Measurements from ENCODE around the gene PTPRK. TPM values are rescaled to one million over a fixed set of nuclear protein-coding genes. Genes with fewer than 3 reads are reported as not detected.
A peak's percentile ranks its signal among the peaks of the same experiment; 100 is the strongest.

The PTPRK gene
- total RNA-seq, 1 donor from 2014 or later, result 67.1 TPM

DNA sequence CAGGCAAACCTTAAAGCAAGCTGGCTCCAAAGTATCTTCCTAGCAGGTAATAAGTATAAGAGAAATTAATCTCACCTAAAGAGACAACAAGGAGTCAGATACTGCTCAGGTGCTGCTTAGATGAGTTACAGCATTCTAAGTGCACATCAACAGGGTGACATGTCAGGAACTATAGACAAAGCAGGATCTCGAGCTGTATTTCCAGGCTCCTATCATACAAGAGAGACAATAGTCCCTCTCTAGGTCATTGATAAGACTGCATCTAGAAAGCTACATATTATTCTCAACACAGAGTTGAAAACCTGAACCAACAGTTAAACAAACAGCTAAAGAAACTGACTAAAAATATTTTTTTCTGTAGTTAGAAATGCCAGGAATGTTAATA lies 3.9 kb downstream of the PTPRK start:
- no peak for DNase-seq (ENCODE audit: low read depth, low spot score)

DNA sequence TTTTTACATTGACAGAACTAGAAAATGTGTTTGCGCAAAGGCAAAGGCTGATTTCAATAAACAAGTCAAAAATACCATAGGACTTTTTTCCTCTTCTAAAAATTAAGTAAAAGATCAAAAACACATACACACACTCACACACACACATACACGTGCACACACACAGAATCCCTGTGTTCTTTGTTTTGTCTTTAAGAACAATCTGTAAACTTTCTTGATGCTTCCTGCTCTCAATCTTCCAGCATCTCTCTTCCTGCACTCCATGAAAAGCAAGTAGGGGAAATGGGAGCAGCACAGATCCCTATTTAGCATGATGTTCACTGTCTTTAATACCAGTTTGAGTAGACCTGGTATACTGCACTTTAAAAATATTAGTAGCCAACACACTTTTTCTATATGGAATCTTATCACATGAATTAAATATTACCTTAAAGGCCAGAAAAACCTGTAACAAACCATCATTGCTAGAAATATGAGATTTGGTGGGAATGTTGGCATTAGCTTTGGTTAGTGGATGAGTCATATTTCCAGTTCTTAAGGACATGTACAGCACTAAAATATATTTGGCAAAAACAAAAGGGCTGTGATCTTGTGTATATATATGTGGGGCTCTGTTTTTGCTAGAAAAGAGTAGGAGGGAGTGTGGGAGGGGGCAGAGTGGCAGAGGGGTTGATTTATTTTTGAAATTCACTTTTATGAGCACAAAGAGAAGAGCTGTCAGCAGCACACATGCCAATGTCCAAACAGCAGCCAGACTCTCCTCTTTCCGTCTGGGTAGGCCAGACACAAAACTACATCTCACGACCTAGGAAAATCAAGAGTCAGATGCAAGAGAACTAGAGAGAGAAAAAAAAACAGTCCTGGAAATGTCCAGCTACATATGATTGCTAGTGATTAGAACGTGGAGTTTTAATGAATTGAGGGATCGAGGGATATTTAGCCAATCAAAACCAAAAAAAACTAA lies 4.6 kb downstream of the PTPRK start:
- DNase-seq (ENCODE audit: low read depth, low spot score), result no peak

DNA sequence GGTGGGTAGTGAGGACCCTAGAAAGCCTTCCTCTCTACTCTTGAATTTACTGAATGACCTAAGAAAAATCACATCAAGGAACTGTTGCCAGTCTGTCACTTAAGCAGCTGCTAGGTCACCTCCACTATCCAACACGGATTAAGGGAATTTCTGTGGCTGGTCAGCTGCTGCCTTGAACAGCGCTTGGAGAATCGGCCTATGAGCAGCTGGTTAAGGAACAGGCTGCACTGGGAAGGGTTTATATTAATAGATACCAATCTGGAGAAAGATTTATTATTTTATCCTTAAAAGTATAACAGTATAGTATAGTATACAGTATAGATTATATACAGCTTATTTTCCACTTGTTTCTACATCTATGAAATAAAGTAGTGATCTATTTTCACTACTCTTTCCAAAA lies 6.5 kb downstream of the PTPRK start:
- DNase-seq (ENCODE audit: low read depth, low spot score), result no peak

DNA sequence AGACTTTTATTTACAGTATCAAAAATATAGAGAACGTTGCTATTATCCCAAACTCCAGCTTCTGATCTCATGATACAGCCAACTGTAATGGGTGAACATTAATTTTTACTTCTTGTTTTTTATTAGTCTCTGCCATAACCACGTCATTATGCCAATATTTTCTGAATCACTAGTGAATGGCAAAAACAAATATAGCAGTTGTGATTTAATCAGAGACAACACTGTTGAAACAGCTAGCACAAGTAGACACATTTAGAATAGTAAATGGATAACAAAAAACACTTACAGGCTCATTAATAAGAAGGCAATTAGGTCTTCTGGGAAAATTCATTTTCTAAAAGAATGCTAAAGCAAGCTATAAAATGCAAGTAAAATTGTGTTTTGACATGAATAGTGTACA lies 8.1 kb downstream of the PTPRK start:
- no peak for DNase-seq (ENCODE audit: low read depth, low spot score)

DNA sequence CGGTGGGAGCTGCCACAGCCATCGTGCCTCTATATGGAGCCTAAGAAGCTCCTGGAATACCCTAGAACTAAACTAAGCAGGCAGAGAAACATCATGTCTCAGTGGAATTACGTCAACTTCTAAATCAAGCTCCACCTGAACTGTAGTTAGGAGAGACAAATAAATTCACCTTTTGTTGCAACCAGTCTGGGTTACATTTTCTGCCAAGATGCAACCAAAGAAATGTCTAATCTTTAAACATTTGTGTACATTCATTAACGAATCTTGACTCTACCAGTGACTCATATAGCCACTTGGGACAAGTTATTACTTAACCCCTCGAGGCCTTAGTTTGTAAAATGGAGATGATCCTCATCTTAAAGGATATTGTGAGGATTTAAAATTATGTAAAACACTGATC lies 8.9 kb downstream of the PTPRK start:
- no peak for DNase-seq (ENCODE audit: low read depth, low spot score)

DNA sequence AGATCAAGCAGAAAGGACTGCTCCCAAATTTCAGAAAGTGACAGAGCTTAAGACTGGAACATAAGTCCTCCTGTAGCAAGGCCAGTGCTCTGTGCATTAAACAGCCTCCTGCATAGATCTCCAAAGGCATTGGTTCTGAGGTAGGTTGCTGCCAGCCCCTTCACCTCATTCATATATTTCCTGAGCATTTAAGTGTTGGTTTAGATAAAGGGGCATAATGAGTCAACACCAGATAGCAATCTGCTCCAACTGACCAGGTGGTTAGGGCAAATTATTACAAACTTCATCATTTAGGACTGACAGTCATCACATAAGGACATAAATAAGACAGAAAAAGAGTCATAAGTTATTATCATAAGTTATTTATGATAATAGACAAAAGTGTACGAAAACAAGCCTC lies 10.7 kb downstream of the PTPRK start:
- DNase-seq (ENCODE audit: low read depth, low spot score), result no peak

DNA sequence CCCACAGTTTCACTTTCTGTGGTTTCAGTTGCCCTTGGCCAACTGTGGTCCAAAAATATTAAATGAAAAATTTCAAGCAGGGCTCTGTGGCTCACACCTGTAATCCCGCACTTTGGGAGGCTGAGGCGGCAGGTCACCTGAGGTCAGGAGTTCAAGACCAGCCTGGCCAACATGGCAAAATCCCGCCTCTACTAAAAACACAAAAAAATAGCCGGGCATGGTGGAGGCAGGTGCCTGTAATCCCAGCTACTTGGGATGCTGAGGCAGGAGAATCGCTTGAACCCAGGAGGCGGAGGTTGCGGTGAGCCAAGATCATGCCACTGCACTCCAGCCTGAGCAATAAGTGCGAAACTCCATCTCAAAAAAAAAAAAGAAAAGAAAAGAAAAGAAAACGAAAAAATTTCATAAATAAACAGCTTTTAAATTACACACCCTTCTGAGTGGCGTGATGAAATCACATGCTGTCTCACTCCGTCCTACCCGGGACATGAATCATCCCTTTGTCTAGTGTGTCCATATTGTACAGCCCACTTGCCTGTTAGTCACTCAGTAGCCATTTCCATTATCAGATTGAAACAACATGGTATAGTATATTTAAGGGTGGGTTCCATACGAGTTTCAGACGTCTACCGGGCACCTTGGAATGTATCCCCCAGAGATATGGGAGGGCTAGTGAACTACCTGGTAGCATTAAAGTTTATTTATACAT lies 11.7 kb downstream of the PTPRK start:
- peak; percentile 82 for DNase-seq (ENCODE audit: low read depth, low spot score)

DNA sequence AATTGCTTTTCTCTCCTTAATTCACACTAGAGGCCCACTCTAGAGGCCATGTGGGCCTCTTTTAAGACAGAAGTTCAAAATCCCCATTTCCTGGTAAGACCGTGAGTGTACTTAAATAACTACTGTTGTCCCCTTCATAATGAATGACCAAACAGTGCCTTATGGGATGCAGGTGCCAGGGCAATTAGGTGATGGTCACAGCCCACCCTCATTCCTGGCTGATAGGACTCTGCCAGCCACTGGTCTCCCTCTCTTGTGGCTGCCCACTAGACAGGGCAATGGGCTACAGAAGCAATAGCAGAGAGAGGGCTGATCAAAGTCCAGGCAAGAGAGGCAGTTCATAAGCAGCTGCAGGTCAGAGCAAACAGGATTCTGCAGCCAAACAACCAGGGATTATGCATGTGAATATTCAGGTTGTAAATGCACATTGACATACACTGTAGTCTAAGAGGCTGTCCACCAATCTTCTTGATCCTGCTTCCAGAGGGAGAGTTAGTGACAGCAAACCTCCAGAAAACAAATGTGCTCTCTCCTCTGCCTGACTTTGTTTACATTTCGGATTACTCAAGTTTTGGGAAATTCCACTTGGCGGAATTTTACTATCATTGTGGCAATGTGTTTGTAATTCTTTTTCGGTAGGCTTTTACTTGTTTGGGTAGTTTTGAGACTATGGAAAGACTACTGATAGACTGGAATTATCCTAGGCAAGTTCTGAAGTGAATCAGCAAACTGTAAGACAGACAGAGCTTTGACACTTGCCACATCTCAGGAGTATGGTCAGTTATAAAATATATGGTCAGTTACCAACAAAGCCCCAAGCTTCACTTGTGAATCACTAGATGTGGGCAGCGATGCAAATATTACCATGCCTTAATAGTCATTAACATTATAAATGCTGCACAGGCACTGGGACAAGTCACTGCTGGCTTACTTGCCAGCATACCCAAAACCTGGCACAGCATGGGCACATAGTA lies 12.8 kb downstream of the PTPRK start:
- no peak for DNase-seq (ENCODE audit: low read depth, low spot score)

DNA sequence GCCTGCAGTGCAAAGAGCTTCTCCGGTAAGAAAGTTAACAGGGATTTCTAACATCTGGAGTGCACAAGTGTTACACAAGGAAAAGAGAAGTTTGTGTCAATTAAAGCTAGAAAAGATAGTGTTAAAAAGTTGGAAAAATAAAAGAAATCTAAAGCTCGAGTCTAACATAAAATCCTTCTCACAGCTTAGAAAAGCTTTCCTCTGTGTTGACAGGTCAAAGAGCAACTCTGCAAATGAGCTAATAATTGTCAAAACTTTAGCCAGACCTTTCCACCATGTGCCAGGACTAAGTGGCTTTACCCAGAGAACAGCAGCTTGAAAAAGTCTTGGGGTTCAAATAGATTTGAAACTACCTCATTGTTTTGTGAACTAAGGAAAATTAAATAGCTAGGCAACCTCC lies 14.8 kb downstream of the PTPRK start:
- DNase-seq (ENCODE audit: low read depth, low spot score), result no peak

DNA sequence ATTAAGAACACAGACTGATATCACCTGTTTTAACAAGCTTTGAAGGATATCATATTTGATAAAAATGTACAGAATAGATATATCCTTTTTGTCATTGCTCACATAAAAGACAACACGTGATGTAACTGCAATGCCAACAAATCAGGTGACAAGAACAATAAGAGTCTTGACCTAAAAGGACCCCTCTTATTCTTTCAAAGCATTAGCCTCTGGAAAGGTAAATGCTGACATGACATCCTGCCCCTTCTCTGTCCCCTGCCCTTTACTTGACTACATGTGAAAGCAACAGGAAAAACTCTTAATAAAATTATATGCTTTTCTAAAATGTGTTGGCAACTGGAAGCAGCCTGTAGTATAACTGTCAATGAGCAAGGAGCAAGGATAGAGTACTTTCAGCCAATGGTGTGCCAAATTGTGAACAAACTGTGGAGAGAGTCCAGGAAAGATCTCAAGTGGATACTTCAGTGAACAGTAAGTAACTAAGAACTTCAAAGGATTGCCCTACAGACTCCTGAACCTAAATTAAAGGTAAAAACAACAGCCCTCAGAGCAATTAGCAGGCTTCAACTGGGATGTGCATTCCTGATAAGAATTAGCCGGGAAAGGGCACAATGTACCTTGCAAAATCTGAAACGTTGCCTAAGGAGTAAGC lies 16.3 kb downstream of the PTPRK start:
- no peak for DNase-seq (ENCODE audit: low read depth, low spot score)

DNA sequence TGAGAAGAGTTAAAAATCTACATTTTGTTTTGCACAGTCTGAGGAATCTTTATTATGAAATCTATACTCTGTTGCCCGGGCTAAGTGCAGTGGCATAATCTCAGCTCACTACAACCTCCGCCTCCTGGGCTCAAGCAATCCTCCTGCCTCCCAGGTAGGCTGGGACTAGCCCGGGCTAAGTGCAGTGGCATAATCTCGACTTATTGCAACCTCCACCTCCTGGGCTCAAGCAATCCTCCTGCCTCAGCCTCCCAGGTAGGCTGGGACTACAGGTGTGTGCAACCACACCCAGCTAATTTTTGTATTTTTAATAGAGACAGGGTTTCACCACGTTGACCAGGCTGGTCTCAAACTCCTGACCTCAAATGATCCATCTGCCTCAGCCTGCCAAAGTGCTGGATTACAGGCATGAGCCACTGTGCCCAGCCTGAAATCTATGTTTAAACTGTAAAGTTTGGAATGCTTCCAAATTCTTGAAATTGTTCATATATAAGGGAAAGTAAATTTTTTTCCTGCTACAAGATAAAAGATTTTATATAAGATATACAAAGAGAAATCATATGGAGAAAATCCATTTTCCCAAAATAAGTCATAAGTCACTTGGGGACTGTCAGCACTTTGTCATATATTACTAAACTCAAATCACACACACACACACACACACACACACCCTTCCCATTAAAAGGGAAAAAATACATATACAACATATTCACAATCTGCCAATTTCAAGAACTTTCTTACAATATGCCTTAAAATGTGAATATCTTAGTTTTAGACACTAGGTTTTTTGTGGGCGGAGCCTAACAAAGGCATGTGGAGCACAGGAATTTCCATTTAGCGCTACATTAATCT lies 19.4 kb downstream of the PTPRK start:
- no peak for DNase-seq (ENCODE audit: low read depth, low spot score)

DNA sequence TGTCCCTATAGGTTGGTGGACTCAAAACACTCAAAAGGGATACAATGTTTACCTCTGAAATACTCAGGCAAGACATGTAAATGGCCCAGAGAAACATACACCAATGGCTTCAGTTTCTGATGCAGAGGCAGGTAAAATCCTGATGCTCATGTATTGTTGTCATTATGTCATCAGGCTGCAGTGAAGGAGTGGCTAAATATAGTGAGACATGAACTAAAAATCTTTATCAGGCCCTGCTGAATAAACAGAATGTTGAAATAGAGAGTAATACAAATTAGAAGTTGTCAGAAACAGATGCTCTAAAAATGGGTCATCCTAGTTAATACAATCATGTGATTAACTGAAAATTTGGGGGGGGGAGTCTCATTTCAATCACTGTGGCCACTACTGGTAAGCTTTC lies 20.4 kb downstream of the PTPRK start:
- no peak for DNase-seq (ENCODE audit: low read depth, low spot score)

DNA sequence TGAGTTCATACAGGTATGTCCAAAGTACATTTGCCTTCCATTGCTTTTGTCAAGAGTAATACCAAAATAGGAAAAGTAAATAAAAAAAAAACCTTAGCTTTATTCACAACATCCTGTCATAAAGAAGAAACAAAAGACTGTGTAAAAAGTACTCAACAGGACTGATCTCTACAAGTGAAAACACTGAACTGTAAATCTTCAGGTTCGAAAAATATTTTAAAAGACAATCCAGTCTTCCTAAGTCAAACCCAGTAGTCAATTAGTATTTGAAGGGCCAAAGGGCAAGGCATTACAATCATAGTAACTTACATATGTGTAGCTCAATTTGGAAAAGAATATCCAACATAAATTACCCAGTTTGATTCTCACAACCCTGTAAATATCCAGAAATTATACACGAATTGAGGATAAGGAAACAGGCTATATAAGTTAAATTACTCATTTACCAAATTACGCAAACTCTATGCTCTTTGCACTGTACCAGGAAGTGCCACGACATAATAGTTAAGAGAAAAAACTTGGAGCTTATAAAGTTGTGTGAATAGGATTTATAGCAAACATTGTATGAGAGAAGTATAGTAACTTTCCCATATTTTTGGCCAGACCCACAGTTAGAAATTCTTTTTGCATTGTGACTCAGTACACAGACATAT lies 21.2 kb downstream of the PTPRK start:
- DNase-seq (ENCODE audit: low read depth, low spot score), result no peak

DNA sequence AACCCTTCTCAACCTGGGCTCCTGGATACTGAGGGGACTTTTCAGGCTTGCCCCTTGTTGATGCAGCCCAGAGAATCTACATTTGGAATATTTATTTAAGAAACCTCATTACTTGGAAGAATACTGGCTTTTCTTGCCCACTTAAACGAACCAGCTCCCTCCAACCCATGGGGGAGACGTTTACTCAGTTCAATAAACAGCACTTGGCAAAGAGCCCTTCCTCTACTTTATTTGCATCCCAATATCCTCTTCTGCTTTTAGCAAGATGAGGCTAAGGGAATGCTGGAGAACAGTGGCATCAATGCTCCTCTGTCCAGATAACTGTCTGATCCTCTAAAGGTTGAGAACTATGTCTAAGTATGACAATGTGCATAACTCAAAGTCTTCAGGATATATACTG lies 22.2 kb downstream of the PTPRK start:
- no peak for DNase-seq (ENCODE audit: low read depth, low spot score)

DNA sequence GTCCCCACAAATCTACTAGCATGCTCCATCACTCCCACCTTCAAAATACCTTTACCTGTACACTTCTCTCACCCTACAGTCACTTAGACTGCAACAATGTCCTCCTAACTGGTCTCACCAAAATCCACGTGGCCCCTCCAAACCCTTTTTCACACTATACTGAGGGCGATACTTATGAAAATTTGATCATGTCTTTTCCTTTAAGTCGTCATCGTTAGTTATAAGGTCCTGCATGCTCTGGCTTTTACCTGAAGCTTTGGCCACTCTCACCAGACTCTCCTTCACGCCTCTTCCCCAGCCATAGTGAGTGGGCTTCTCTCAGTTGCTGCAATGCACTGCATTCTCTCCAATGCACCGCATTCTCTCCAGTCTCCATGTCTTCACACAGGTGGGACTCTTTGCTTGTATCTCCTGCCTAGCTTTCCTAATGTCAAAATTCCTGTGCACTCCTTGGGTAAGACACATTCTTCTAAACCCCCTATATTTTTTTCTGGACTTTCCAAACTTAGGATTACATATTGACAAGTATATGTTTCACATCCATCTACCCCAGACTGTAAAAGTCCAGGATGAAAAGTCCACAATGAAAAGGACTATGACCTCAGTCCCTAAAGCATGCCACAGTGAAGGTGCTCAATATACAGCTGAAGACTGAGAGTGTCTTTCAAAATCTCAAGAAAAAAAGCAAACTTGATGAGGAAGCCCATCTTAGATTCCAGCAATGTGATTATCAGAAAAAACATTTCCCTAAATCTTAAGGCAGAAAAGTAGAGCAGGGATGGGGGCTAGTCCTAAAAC lies 24.7 kb downstream of the PTPRK start:
- DNase-seq (ENCODE audit: low read depth, low spot score), result no peak

DNA sequence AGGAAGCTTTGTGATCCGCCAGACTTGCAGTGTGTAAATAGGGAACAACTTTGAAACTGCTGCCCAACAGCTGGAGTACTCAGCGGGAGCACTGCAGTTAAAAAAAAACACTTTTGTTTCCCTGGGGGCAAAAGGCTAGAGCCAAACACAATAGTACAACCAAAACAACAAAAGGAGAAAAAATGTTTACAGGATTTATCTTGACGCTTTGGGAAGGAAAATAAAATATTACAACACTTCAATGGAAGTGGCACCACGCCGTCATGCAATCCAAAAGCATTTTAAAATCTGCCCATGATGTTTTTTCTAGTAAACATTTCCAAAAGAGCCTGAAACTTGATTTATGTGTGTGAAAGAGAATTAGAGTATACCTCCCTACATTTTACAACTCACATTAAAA lies 26.0 kb downstream of the PTPRK start:
- DNase-seq (ENCODE audit: low read depth, low spot score), result no peak

DNA sequence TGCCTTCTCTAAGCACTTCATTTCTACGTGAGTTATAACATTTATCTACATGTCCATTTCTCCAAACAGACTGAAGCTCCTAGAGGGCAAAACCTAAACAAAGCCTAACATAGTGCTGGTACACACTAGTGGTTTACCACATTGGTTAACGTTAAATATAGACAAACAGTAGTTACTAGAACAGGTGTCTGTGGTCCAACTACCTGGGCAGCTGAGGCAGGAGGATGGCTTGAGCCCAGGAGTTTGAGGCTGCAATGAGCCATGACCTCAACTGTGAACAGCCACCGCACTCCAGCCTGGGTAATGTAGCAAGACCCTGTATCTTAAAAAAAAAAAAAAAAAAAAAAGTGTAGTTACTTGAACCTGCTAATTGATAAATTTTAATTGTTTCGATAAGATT lies 26.5 kb downstream of the PTPRK start:
- no peak for DNase-seq (ENCODE audit: low read depth, low spot score)

DNA sequence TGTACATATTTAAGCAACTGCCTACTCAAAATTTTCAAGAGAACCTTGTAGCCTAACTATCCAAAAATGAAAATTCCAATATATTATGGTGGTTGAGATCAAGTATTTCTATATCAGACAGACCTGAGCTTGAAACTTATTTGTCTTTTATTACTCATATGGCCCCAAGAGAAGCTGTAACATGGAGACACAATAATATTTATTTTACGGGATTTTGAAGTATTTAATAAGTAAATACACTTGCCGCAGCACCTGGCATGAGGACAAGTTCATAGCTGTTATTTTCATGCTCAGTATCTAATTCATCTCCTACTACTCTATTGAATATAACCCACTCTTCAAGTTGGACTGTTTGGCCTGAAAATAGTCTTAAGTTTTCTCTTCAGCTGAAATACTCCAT lies 28.0 kb downstream of the PTPRK start:
- DNase-seq (ENCODE audit: low read depth, low spot score), result no peak
